HG03575 (cell line): ENCODE measurements around the gene MAPK1.
"Not testable (repeated sequence)": the region's sequence is repeated elsewhere in the genome, so short reads cannot be mapped to it uniquely, and the experiment has no call there.

Experiments used
- ATAC-seq: cut with Tn5 transposase; IDR thresholded peaks from one replicate; pipeline ENCODE4 v1.9.1; 2021; ENCODE audit not compliant: unreplicated experiment, insufficient number of reproducible peaks, low FRiP score; ENCODE audit errors: extremely low read depth

The MAPK1 gene

DNA sequence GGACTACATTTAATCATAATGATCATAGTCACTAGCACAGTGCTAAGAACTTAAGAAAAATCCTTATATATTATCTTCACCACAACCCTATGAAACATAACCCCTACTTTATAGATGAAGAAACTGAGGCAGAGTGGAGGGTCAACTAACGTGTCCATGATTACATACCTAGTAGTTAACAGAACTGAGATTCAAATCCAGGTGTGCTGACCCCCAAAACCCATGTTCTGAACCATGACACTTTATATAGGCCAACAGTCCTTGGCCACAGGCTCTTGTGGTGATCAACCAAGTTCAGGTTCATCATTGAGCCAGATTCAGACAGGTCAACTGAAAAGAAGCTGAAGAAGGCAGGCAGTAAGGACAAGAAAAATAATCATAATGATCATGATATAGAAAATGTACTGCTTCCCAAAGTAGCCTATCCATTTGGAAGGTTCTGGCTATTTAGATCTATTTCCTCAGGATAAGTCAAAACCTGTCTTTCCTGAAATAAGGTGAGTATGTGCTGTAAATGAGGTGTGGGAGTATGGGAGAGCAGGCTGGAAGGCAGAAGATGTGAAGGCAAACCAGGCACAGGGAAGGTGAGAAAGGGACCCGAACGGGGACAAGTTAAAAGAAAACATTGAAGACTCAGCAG lies 39.7 kb downstream of the MAPK1 start:
- ATAC-seq = no peak

DNA sequence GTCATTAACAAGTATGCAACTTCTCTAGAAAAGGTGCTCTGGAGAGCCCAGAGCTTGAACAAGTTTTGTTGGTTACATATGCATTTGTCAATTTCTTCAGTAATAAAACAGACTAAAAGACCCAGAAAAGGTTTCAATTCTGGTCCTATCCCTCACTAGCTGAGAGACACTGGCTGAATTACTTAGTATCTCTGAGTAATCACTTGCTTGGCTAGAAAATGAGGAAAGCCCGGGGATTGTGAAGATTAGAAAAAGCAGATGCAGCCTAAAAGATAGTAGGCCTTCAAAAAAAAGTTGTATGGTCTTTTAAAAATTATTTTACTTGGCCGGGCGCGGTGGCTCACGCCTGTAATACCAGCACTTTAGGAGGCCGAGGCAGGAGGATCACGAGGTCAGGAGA lies 41.2 kb downstream of the MAPK1 start:
- ATAC-seq = no peak

DNA sequence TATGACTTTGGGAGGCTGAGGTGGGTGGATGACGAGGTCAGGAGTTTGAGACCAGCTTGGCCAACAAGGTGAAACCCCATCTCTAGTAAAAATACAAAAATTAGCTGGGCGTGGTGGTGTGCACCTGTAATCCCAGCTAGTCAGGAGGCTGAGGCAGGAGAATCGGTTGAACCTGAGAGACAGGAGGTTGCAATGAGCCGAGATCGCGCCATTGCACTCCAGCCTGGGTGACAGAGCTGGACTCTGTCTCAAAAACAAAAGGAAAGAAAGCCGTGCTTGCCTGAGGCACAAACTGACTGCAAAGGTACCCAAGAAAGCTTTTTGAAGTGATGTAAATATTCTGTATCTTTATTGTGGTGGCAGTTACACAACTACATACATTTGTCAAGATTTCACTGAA lies 42.5 kb downstream of the MAPK1 start:
- ATAC-seq = not testable (repeated sequence)

DNA sequence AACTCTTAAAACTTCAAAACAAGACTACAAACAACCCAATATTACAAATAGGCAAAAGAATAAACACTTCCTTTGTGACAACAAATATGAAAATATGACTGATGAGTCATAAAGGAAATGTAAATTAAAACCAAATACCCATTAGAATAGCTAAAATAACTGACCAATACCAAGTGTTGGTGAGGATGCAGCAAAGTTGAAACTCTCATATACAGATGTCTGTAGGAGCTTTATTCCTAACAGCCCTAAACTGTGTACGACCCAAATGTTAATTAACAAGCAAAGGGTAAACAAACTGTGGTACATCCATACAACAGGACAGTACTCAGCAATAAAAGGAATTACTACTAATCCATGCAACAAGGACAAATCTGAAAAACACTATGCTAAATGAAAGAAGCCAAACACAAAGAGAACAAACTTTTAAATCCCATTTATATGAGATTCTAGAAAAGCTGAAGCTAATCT lies 43.0 kb downstream of the MAPK1 start:
- ATAC-seq = no peak

DNA sequence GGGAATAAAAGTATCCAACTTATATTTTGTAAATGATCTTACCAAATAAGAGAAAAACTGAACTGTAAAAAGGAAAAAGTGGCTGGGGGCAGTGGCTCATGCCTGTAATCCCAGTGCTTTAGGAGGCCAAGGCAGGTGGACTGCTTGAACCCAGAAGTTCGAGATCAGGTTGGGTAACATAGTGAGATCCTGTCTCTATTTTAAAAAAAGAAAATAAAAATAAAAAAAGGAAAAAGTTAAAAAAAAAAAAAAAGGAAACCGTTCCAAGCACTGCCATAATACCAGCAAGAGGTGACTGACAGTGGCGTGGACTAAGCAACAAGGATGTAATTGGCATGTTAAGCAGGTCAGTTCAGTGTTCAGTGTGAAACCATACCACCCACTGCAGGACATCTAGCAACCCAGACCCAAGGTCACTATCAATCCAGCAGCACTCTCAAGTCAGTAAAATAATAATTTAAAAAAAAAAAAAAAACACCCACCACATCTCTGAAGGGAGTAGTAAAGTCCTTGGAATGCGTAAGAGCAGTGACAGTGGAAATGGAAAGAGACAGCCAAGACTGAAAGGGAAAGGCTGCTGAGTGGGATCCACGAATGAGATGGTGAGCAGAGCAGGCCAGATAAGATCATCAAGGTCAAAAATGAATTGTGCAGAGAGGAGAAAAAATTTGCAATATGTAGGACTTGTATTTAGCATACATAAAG lies 43.6 kb downstream of the MAPK1 start:
- ATAC-seq = no peak

DNA sequence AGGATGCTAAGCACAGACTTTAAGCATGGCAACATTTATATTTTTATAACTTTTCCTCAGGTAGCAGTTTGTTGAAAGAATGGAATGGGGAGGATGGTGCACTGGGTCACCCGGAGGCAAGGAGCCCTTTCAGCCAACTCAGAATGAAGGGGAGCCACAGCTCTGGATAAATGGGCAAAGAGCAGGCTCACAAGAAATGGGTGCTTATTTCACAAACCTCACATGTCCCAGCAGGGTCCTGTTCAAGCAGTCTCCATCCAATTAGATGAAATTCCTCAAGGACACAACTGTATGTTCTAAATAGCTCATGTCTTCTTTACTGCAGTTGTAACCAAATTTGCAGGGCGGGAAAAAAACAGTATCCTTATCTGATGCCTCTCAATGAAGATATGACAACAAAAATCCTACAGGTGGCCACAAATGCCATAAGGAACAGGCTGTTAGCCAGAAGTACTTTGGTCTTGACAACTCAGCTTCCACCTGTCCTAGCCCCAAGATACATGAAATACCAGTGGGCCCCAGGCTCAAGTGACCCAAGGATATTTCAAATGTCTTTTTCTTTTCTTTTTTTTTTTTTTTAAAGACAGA lies 48.2 kb downstream of the MAPK1 start:
- no peak for ATAC-seq

DNA sequence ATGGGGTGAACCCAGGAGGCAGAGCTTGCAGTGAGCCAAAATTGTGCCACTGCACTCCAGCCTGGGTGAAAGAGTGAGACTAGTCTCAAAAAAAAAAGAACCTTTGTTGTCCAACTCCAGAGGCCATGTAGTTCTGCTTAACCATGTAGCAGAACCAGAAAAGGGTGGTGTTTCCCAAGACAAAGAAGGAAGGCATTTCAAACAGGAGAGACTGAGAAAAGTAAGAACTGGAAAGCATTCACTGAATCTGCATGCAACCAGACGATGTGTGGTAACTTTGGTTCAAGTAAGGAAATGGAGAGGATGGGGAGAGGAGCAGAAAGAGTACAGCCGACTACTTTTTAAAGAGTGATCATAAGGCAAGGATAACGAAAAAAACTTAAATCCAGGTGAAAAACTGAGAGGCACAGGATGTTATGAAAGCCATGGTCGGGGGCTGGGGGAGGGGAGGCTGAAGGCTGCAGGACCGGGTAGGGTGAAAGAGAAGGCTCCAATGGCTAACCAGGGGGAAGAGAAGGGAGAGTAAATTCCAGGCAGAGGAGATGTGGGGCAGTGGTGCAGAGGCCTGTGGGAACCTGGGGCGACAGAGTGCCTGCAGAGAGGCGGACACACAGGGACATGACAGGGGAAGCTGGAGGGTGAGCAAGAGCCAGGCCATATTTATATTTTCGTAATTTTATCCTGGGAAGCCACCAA lies 48.8 kb downstream of the MAPK1 start:
- ATAC-seq = no peak

DNA sequence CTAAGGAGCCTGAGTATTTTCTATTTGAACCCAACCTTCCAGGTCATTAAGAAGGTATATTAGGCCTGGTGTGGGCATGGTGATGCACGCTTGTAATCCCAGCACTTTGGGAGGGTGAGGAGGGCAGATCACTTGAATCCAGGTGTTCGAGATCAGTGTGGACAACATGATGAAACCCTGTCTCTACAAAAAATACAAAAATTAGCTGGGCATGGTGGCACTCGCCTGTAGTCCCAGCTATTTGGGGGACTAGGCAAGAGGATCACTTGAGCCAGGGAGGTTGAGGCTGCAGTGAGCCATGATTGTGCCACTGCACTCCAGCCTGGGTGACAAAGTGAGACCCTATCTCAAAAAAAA lies 50.0 kb downstream of the MAPK1 start:
- not testable (repeated sequence) for ATAC-seq

DNA sequence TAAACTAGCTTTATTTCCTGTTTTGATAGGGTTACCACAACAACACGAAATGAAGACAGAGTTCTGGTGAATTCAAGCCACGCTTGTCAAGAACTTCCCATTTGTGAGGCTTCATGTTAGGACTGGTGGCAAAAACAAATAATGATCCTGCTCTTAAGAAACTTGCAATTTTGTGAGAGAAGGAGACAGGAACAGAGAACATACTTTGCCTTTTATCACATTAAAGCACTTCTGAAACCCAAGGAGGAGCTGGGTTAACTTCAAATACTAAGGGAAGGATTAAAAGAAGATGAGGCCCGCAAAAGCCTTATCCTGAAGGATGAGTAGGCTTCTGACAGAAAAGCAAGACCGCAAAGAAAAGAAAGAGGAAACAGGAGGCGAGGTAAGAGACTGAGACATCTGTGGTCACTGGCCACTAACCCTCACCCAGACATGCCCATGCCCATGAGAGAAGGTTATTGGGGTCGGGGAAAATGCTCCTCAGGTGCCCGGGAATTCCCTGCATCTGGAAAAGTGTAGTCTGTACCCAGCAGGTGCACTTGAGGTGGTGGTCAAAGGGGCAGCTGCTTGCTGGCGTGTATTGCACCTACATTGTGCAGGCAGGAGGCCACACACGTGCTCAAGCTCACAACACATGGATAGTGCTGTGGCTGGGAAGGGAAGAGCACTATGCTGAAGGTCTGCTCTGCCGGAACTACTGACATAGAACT lies 50.5 kb downstream of the MAPK1 start:
- ATAC-seq = no peak

DNA sequence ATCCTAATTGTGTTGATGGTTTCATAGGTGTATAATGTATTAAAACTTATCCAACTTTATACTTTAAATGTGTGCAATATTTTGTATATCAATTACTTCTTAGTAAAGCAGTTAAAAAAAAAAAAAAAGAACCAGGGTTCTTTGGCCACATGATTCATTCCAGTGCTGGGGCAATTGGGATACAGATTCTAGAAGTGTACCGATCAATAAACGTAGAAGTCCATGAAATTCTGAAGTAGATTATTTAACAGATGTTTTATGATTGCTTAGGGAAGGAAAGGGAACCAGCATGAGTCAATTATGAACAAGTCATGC lies 51.0 kb downstream of the MAPK1 start:
- ATAC-seq = no peak

DNA sequence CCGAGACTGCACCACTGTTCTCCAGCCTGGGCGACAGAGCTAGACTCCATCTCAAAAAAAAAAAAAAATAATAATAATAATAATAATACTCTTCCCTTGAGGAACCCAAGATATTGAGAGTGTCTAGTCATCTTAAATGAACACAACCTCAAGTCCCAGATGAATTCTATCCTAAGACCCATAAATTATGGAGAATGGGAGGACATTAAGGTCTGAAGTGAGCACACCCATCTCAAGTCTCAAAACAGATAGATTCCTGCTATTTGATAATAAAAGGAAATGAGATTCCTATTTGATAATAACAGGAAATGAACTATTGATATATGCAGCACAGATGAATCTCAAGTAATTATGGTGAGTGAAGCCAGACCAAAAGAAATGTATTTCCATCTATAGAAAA lies 51.5 kb downstream of the MAPK1 start:
- no peak for ATAC-seq

DNA sequence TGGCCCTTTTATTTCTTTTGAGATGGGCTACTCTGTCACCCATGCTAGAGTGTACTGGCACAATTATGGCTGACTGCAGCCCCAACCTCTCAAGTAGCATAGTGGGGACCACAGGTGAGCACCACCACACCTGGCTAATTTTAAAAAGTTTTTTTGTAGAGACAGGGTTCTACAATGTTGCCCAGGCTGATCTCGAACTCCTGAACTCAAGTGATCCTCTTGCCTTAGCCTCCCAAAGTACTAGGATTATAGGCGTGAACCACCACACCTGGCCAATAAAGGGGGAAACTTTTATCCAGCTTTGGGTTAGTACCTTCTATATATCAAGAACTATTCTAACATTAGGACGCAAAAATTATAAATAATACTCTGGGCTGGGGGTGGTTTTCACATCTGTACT lies 52.1 kb downstream of the MAPK1 start:
- ATAC-seq = no peak

DNA sequence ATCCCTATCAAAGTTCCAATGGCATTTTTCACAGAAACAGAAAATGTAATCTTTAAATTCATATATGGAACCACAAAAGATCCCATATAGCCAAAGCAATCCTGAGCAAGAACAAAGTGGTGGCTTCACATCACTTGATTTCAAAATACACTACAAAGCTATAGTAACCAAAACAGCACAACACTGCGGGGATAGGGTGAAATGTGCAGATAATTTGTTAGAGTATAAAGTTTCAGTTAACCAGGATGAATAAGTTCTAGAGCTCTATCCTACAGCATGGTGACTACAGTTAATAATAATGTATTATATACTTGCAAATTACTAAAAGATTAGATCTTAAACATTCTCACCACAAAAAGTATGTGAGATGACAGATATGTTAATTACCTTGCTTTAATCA lies 55.5 kb downstream of the MAPK1 start:
- ATAC-seq = no peak

DNA sequence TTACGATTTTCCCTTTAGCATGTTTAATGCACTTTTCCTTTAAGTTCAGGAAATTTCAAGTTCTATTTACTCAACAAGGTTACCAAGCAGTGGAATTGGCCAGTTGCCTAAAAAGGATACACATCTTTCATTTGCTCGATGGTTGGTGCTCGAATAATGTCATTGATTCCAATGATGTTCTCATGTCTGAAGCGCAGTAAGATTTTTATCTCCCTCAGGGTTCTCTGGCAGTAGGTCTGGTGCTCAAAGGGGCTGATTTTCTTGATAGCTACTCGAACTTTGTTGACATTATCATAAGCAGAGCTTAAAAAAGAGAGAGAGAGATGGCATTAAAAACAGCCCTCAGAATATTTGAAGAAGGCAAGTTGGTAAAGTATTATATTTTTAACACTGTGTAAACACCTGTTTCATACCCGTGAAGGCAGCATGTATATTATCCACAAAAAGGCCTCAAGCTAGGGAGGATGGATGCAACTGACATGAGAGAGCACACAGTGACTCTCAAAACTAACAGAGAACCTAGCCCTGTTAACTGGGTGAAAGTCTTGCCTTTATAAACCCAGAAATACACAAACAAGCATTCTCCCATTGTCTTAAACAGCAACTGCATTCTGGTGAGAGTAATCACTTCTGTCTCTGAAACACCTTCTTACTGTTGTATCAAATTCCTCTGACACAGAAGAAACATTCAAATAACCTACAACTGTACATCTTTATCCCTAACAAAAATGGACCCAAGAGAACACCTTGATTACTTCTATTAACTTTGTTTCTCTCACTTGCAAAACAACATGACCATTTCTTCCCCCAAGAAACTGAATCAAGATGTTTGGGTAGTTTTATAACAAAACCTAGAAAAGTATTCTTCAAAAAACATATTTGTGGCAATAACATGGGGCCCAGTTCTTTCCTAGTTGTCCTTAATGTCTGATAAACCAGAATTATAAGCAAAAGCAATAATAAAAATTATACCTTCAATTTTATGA lies 59.6 kb downstream of the MAPK1 start:
- no peak for ATAC-seq

DNA sequence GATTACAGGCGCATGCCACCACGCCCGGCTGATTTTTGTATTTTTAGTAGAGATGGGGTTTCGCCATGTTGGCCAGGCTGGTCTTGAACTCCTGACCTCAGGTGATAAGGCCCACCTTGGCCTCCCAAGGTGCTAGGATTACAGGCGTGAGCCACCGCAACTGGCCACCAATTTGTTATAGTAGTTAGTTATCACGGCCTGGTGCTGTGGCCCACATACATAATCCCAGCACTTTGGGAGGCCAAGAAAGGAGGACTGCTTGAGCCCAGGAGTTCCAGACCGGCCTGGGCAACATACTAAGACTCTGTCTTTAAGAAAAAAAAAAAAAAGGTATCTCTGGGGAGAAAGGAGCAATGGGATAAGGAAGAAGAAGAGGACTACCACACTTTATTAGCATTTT lies 62.1 kb downstream of the MAPK1 start:
- ATAC-seq = not testable (repeated sequence)

DNA sequence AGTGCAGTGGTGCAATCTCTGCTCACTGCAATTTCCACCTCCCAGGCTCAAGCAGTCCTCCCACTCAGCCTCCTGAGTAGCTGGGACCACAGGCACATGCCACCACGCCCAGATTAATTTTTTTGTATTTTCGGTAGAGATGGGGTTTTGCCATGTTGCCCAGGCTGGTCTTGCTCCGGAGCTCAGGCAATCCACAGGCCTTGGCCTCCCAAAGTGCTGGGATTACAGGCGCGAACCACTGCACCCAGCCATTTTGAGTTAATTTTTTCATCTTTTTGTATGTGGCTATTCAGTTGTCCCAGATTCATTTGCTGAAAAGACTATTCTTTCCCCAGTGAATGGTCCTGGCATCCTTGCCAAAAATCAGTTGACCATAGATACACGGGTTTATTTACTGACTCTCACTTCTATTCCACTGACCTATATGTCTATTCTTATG lies 63.6 kb downstream of the MAPK1 start:
- no peak for ATAC-seq

DNA sequence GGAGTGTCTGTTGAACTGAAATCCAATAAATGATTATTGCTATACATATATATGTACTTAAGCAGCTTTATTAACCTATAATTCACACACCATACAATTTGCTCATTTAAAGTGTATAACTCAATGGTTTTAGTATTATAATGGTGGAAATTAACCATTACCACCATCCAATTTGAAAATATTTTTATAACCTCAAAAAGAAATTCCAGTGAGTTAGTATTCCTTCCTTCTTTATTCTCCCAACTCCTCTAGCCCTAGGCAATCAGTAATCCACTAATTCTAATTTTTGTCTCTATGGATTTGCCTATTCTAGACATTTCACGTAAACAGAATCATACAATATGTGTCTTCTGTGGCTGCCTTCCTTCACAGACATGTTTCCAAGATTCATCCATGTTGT lies 64.8 kb downstream of the MAPK1 start:
- ATAC-seq = no peak

DNA sequence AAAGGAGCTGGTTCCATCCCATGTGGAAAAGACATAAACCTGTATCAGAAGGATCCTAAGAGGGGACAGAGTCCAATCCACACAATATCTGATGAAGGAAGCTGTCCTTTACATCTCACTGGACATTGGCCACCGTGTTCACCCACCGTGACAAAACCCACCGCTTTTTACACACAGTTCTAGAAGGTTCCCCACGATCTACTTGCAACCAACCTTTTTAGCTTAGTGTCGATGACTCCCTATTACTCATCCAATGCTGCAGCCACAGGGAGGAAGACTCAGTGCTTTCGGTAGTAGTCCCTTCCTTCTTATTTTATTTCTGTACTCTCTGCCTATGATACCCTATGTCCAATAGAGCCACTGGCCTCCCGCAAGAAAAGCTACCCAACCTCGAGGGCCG lies 65.4 kb downstream of the MAPK1 start:
- no peak for ATAC-seq
